HCT116 (cell line): ENCODE measurements around the gene POLA1. TPM values are rescaled to one million over a fixed set of nuclear protein-coding genes. Genes with fewer than 3 reads are reported as not detected.

Experiments
- ATAC-seq: fragments of 200-7000 bp; cut with Tn5 transposase; 2 replicates; pipeline ENCODE4 v1.9.1; 2020; ENCODE audit warnings: mild to moderate bottlenecking, moderate library complexity
- BruUV-seq: library from RNA; stranded (reverse); fragments of 400-500 nt; replicated peaks from 2 replicates; lab custom pipeline; 2021; lab: Mats Ljungman, UMichigan
- CTCF ChIA-PET: fragments of 300-600 bp; sonication (Branson Sonifier 250); formaldehyde crosslinking; loops from one replicate; lab custom pipeline; 2021; ENCODE audit warnings: antibody characterized with exemption; lab: Charles Lee
- POLR2A ChIA-PET: fragments of 300-600, 350-600 bp; sonication (Branson Sonifier 250); formaldehyde crosslinking; loops from one replicate; lab custom pipeline; 2021; ENCODE audit warnings: antibody characterized with exemption; lab: Charles Lee
- RAD21 ChIA-PET, 2 experiments: fragments of 300-600 bp; sonication (Branson Sonifier 250); formaldehyde crosslinking; loops; one replicate each; lab custom pipeline; 2023; ENCODE audit warnings: low total read pairs in 2 of 2; ENCODE audit not compliant: uncharacterized antibody in 2 of 2, unreplicated experiment in 2 of 2, low non-redundant PET in 1 of 2; lab: Charles Lee
- DNase-seq: peaks from one replicate; pipeline ENCODE4 v3.0.0-alpha.2; 2010; ENCODE audit warnings: low read depth, low spot score
- H2AFZ ChIP-seq: fragments of 200-600 bp; shearing (Covaris generic), sonication (generic); 2 replicates; pipeline ENCODE4 v1.6.1; 2017; ENCODE audit warnings: low read depth, mixed run types, mixed read lengths, antibody characterized with exemption, low read length; ENCODE audit not compliant: poor library complexity, severe bottlenecking
- H3K27ac ChIP-seq: 2 replicates; pipeline ENCODE4 v1.5.1; 2012; ENCODE audit warnings: low read depth, low read length
- H3K27me3 ChIP-seq: fragments of 200-600 bp; sonication (generic); 2 replicates; pipeline ENCODE4 v1.6.1; 2016; ENCODE audit warnings: mixed run types, low read length, mixed read lengths; ENCODE audit not compliant: insufficient read depth
- H3K36me3 ChIP-seq, 2 experiments: fragments of 200-500 bp in 1 of 2; fragments of 200-600 bp in 1 of 2; sonication (Bioruptor generic) in 1 of 2; sonication (generic) in 1 of 2; 2 replicates each; pipeline versions ENCODE4 v1.5.1 to v1.6.1; 2014 to 2016; ENCODE audit warnings: low read length in 2 of 2, inconsistent platforms in 1 of 2, mixed read lengths in 1 of 2, mixed run types in 1 of 2; ENCODE audit not compliant: insufficient read depth in 2 of 2, control insufficient read depth in 1 of 2
- H3K4me1 ChIP-seq, 2 experiments: fragments of 200-600 bp in 1 of 2; sonication (generic) in 1 of 2; 2 replicates each; pipeline versions ENCODE4 v1.5.1 to v1.6.1; 2012 to 2017; ENCODE audit warnings: low read length in 2 of 2, inconsistent platforms in 1 of 2, mild to moderate bottlenecking in 1 of 2, mixed read lengths in 1 of 2, mixed run types in 1 of 2, moderate library complexity in 1 of 2; ENCODE audit not compliant: insufficient read depth in 2 of 2, control insufficient read depth in 1 of 2
- H3K4me2 ChIP-seq: fragments of 200-600 bp; sonication (generic); 2 replicates; pipeline ENCODE4 v1.6.1; 2017; ENCODE audit warnings: mixed run types, low read length, mixed read lengths
- H3K4me3 ChIP-seq, 2 experiments: fragments of 200-600 bp in 1 of 2; sonication (generic) in 1 of 2; replicated peaks in 1 of 2; 2 replicates each; pipeline ENCODE4 v1.5.1; 2011 to 2016; ENCODE audit warnings: low read length in 2 of 2, control low read depth in 1 of 2, low read depth in 1 of 2, mild to moderate bottlenecking in 1 of 2, mixed read lengths in 1 of 2, mixed run types in 1 of 2
- H3K79me2 ChIP-seq: fragments of 200-600 bp; sonication (generic); 2 replicates; pipeline ENCODE4 v1.6.1; 2017; ENCODE audit warnings: mild to moderate bottlenecking, mixed run types, low read length, moderate library complexity, mixed read lengths; ENCODE audit not compliant: insufficient read depth
- H3K9ac ChIP-seq: fragments of 200-600 bp; sonication (generic); 2 replicates; pipeline ENCODE4 v1.6.1; 2016; ENCODE audit warnings: low read length, mixed read lengths
- H3K9me2 ChIP-seq: fragments of 200-600 bp; sonication (generic), shearing (Covaris generic); 2 replicates; pipeline ENCODE4 v1.6.1; 2017; ENCODE audit warnings: mixed run types, mild to moderate bottlenecking, moderate library complexity; ENCODE audit not compliant: insufficient read depth
- H3K9me3 ChIP-seq, 2 experiments: fragments of 200-500 bp in 1 of 2; fragments of 200-600 bp in 1 of 2; sonication (Bioruptor generic) in 1 of 2; sonication (generic) in 1 of 2; 2 replicates each; pipeline ENCODE4 v1.6.1; 2014 to 2017; ENCODE audit warnings: low read length in 2 of 2, mixed read lengths in 2 of 2, inconsistent platforms in 1 of 2, low read depth in 1 of 2, mild to moderate bottlenecking in 1 of 2, mixed run types in 1 of 2, moderate library complexity in 1 of 2; ENCODE audit not compliant: control insufficient read depth in 1 of 2, insufficient read depth in 1 of 2
- H4K20me1 ChIP-seq: fragments of 200-600 bp; sonication (generic), shearing (Covaris generic); 2 replicates; pipeline ENCODE4 v1.6.1; 2017; ENCODE audit warnings: mixed run types, mild to moderate bottlenecking, moderate library complexity; ENCODE audit not compliant: insufficient read depth
- ATF3 ChIP-seq: IDR thresholded peaks from 2 replicates; pipeline ENCODE4 v1.6.1; 2012
- CEBPB ChIP-seq: IDR thresholded peaks from 2 replicates; pipeline ENCODE4 v1.6.1; 2012; ENCODE audit warnings: low read depth
- CTCF ChIP-seq, 3 experiments: fragments of 200-600 bp in 1 of 3; sonication (generic) in 1 of 3; IDR thresholded peaks in 2 of 3; conservative IDR thresholded peaks in 1 of 3; 2 replicates each; pipeline ENCODE4 v1.5.1; 2012 to 2017; ENCODE audit warnings: low read depth in 2 of 3, low read length in 2 of 3, antibody characterized with exemption in 1 of 3, borderline replicate concordance in 1 of 3, control low read depth in 1 of 3, mild to moderate bottlenecking in 1 of 3, mixed read lengths in 1 of 3, mixed run types in 1 of 3, moderate library complexity in 1 of 3; ENCODE audit not compliant: insufficient read depth in 1 of 3
- EGR1 ChIP-seq: IDR thresholded peaks from 2 replicates; pipeline ENCODE4 v1.6.1; 2012; ENCODE audit warnings: low read depth
- ELF1 ChIP-seq: IDR thresholded peaks from 2 replicates; pipeline ENCODE4 v1.6.1; 2012; ENCODE audit warnings: low read depth, borderline replicate concordance
- EZH2 ChIP-seq: fragments of 200-600 bp; sonication (generic); IDR thresholded peaks from 2 replicates; pipeline ENCODE4 v1.6.1; 2017; ENCODE audit warnings: antibody characterized with exemption, mixed run types
- EZH2phosphoT487 ChIP-seq: fragments of 200-600 bp; IDR thresholded peaks from 2 replicates; pipeline ENCODE4 v1.6.1; 2018; ENCODE audit warnings: antibody characterized with exemption, borderline replicate concordance
- FOSL1 ChIP-seq: IDR thresholded peaks from 2 replicates; pipeline ENCODE4 v1.6.1; 2012; ENCODE audit warnings: low read depth
- JUND ChIP-seq: IDR thresholded peaks from 2 replicates; pipeline ENCODE4 v1.6.1; 2012
- MAX ChIP-seq: IDR thresholded peaks from 2 replicates; pipeline ENCODE4 v1.6.1; 2012
- POLR2AphosphoS5 ChIP-seq: IDR thresholded peaks from 2 replicates; pipeline ENCODE4 v1.6.1; 2011; ENCODE audit warnings: mild to moderate bottlenecking, low read depth, low read length, moderate library complexity
- RAD21 ChIP-seq: IDR thresholded peaks from 2 replicates; pipeline ENCODE4 v1.6.1; 2012; ENCODE audit warnings: low read depth, mild to moderate bottlenecking
- SP1 ChIP-seq: IDR thresholded peaks from 2 replicates; pipeline ENCODE4 v1.6.1; 2012; ENCODE audit warnings: low read depth
- SRF ChIP-seq: IDR thresholded peaks from 2 replicates; pipeline ENCODE4 v1.6.1; 2012; ENCODE audit warnings: low read depth
- YY1 ChIP-seq: IDR thresholded peaks from 2 replicates; pipeline ENCODE4 v1.6.1; 2011; ENCODE audit warnings: low read length, low read depth, moderate library complexity, mild to moderate bottlenecking; ENCODE audit not compliant: insufficient replicate concordance; ENCODE audit errors: extremely low read depth
- ZBTB33 ChIP-seq: IDR thresholded peaks from 2 replicates; pipeline ENCODE4 v1.6.1; 2011; ENCODE audit warnings: mild to moderate bottlenecking, low read length, moderate library complexity; ENCODE audit not compliant: insufficient replicate concordance; ENCODE audit errors: extremely low read depth
- ZNF274 ChIP-seq: fragments of 200-500 bp; sonication (Bioruptor generic); IDR thresholded peaks from 2 replicates; pipeline ENCODE4 v1.6.1; 2014; ENCODE audit warnings: mild to moderate bottlenecking, low read depth, low read length, inconsistent platforms
- intact Hi-C: fragments of 100-400 bp; cut with micrococcal nuclease; formaldehyde crosslinking; loops from 2 replicates; pipeline ENCODE4 v1.10.0; 2022
- total RNA-seq: library from RNA; stranded (reverse); gene quantifications from one replicate; pipeline ENCODE4 v1.2.1, GENCODE V29; 2021; ENCODE audit not compliant: unreplicated experiment

Gene POLA1
- total RNA-seq, 1 experiment from 2014 or later = 27.0 TPM

- intact Hi-C loops = no loop called here
- Histone ChIP-seq H4K20me1 (no peaks in the 10 kb centered on the region), H3K9me3 (no peaks in the 10 kb centered on the region), H3K36me3 (no peaks in the 10 kb centered on the region), H3K4me1 (peaks cover 5 to 17% of the 10 kb centered on the region in 2 experiments; a peak in 3 of 4 replicates)
- no peak for DNase-seq
- TF ChIP-seq ATF3 (no peak), CEBPB (no peak), CTCF (IDR thresholded peaks at IDR 0.05 in 2 of 3, conservative IDR thresholded peaks at IDR 0.05 in 1 of 3; ENCODE audit: borderline replicate concordance in 1 of 3, insufficient read depth in 1 of 3, low read depth in 2 of 3, low read length in 2 of 3) (no peak), RAD21 (no peak), ELF1 (no peak), SP1 (no peak), EZH2phosphoT487 (no peak), EZH2 (no peak), JUND (no peak), ZNF274 (no peak), EGR1 (no peak), POLR2AphosphoS5 (no peak), MAX (no peak), SRF (no peak), YY1 (no peak), ZBTB33 (no peak), FOSL1 (no peak)
- TF ChIP-seq, all 23 proteins: peak for 0
- BruUV-seq = no TSS peak
- CTCF ChIA-PET = no interaction called here
- Histone ChIP-seq H3K27ac (no peak overlapping the region), H3K4me2 (no peak overlapping the region), H3K79me2 (no peaks in the 10 kb centered on the region), H3K4me3 (no peak overlapping the region), H3K9me2 (no peaks in the 10 kb centered on the region), H2AFZ (no peak overlapping the region), H3K27me3 (no peaks in the 10 kb centered on the region), H3K9ac (no peak overlapping the region)
- no peak for ATAC-seq
- RAD21 ChIA-PET = no interaction called here
- POLR2A ChIA-PET = no interaction called here
Measured at GRCh38 chrX:25025615-25026014, 331.9 kb downstream of the POLA1 start.
